ENCODE results near the gene PRUNE2. TPM values are rescaled to one million over a fixed set of nuclear protein-coding genes. Genes with fewer than 3 reads are reported as not detected.

PRUNE2 gene
- total and polyA plus RNA-seq, 8 donors, result 1.4 to 19.1 (median 4.6) TPM

- Histone ChIP-seq H3K27ac (no peak overlapping the region), H3K4me1 (no peaks in the 10 kb centered on the region), H3K4me3 (no peak overlapping the region), H3K36me3 (no peaks in the 10 kb centered on the region), H3K9me3 (no peaks in the 10 kb centered on the region), H3K27me3 (no peaks in the 10 kb centered on the region)
- DNase-seq (no peak), ATAC-seq (peak in 1 of 4 donors; percentile 61), FAIRE-seq (no peak)
- intact Hi-C loops (cut with DNase I), result no loop called here
- TF ChIP-seq CTCF (IDR thresholded peaks at IDR 0.05), result no peak
- WGBS, 2 donors, result 81 to 86% methylated on average over 1 of the region's 1 CpG
Measured at GRCh38 chr9:76911971-76912370, 6.1 kb upstream of the PRUNE2 start.

- 72% methylated on average over 3 of the region's 3 CpGs for WGBS, 2 donors
- Histone ChIP-seq H3K4me1 (no peaks in the 10 kb centered on the region), H3K36me3 (no peaks in the 10 kb centered on the region), H3K27me3 (no peaks in the 10 kb centered on the region), H3K27ac (no peak overlapping the region), H3K4me3 (no peak overlapping the region), H3K9me3 (no peaks in the 10 kb centered on the region)
- ATAC-seq (no peak), FAIRE-seq (no peak), DNase-seq (no peak)
- intact Hi-C loops (cut with DNase I), result no loop called here
- no peak for TF ChIP-seq CTCF (IDR thresholded peaks at IDR 0.05)
Measured at GRCh38 chr9:76910861-76911260, 4.9 kb upstream of the PRUNE2 start.

- H3K4me1 ChIP-seq, result peaks cover 10 to 13% (median 13%) of the 10 kb centered on the region in 3 donors
- no peaks in the 10 kb centered on the region for H3K9me3 ChIP-seq
- 9 to 16% methylated on average over 5 of the region's 5 CpGs for WGBS, 2 donors
- no peak for FAIRE-seq
- no peaks in the 10 kb centered on the region for H3K27me3 ChIP-seq
- no peak overlapping the region for H3K27ac ChIP-seq
- DNase-seq, result no peak
- H3K4me3 ChIP-seq, result peak overlapping the region in 1 of 4 donors; percentile 47
- ATAC-seq, result peak in 3 of 4 donors; percentile 6 to 32 (median 22)
- H3K36me3 ChIP-seq, result no peaks in the 10 kb centered on the region
- intact Hi-C loops (cut with DNase I), result no loop called here
- no peak for TF ChIP-seq CTCF (IDR thresholded peaks at IDR 0.05)
Measured at GRCh38 chr9:76906647-76906975, 697 bp upstream of the PRUNE2 start.

- intact Hi-C loops (cut with DNase I), result no loop called here
- Histone ChIP-seq H3K4me1 (peaks cover 10 to 13% (median 13%) of the 10 kb centered on the region in 3 donors), H3K9me3 (no peaks in the 10 kb centered on the region), H3K36me3 (no peaks in the 10 kb centered on the region), H3K27me3 (no peaks in the 10 kb centered on the region), H3K27ac (no peak overlapping the region), H3K4me3 (peak overlapping the region in 2 of 4 donors; percentile 34 to 47)
- DNase-seq (no peak), FAIRE-seq (peak; percentile 89), ATAC-seq (peak in 2 of 4 donors; percentile 4 to 33)
- 36 to 38% methylated on average over 8 of the region's 8 CpGs for WGBS, 2 donors
- TF ChIP-seq CTCF (IDR thresholded peaks at IDR 0.05), result no peak
Measured at GRCh38 chr9:76904661-76905457, 1.1 kb downstream of the PRUNE2 start.

- no peaks in the 10 kb centered on the region for H3K27me3 ChIP-seq
- no peak for TF ChIP-seq CTCF (IDR thresholded peaks at IDR 0.05)
- DNase-seq (no peak), ATAC-seq (no peak), FAIRE-seq (no peak)
- H3K36me3 ChIP-seq, result no peaks in the 10 kb centered on the region
- no peaks in the 10 kb centered on the region for H3K9me3 ChIP-seq
- intact Hi-C loops (cut with DNase I), result no loop called here
- H3K27ac ChIP-seq, result no peak overlapping the region
- 41 to 53% methylated on average over 6 of the region's 6 CpGs for WGBS, 2 donors
- H3K4me1 ChIP-seq, result peaks cover 10 to 13% (median 13%) of the 10 kb centered on the region in 3 donors
- no peak overlapping the region for H3K4me3 ChIP-seq
Measured at GRCh38 chr9:76902395-76902794, 3.5 kb downstream of the PRUNE2 start.
